HCT116 (cell line): ENCODE results near the gene SLC25A47.

Experiments
- POLR2A ChIP-seq: IDR thresholded peaks from 2 replicates; pipeline ENCODE4 v1.7.0; 2011; ENCODE audit warnings: borderline replicate concordance; ENCODE audit not compliant: insufficient read depth, insufficient read length; ENCODE audit errors: extremely low read depth
- SIN3A ChIP-seq: IDR thresholded peaks from 2 replicates; pipeline ENCODE4 v1.6.1; 2012; ENCODE audit warnings: low read depth
- TF ChIP-seq, protein P1 (sequence below), 3 experiments: fragments of 200-600 bp in 1 of 3; sonication (generic) in 1 of 3; IDR thresholded peaks in 2 of 3; conservative IDR thresholded peaks in 1 of 3; 2 replicates each; pipeline ENCODE4 v1.5.1; 2012 to 2017; ENCODE audit warnings: low read depth in 2 of 3, low read length in 2 of 3, antibody characterized with exemption in 1 of 3, borderline replicate concordance in 1 of 3, control low read depth in 1 of 3, mild to moderate bottlenecking in 1 of 3, mixed read lengths in 1 of 3, mixed run types in 1 of 3, moderate library complexity in 1 of 3; ENCODE audit not compliant: insufficient read depth in 1 of 3
- TF ChIP-seq, protein P2 (sequence below): IDR thresholded peaks from 2 replicates; pipeline ENCODE4 v1.6.1; 2012

DNA sequence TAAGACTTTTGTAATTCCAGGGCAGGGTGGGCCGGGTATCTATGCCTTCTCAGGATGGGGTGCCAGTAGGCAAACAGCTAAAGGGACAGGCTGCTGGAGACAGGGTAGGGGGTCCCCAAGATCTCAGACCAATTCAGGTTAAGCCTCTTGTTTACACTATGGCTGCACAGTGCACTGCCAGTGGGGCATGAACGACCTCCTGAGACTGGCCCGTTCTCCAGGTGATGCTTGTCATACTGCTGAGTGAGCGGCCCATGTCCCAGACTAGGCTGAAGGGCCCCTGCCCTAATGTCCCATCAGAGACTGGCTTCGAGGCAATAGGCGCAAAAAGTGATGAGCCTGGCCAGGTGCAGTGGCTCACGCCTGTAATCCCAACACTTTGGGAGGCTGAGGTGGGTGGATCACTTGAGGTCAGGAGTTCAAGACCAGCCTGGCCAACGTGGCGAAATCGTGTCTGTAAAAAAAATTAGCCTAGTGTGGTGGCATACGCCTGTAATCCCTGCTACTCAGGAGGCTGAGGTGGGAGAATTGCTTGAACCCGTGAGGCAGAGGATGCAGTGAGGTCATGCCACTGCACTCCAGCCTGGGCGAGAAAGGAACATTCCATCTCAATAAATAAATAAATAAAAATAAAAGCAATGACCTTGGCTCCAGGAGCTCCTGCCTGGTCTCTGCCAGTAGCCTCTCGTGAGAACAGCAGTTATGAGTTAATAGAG is 29.5 kb upstream of the SLC25A47 start:
- TF ChIP-seq POLR2A (no peak), SIN3A (no peak)
- TF ChIP-seq, protein P1, sequence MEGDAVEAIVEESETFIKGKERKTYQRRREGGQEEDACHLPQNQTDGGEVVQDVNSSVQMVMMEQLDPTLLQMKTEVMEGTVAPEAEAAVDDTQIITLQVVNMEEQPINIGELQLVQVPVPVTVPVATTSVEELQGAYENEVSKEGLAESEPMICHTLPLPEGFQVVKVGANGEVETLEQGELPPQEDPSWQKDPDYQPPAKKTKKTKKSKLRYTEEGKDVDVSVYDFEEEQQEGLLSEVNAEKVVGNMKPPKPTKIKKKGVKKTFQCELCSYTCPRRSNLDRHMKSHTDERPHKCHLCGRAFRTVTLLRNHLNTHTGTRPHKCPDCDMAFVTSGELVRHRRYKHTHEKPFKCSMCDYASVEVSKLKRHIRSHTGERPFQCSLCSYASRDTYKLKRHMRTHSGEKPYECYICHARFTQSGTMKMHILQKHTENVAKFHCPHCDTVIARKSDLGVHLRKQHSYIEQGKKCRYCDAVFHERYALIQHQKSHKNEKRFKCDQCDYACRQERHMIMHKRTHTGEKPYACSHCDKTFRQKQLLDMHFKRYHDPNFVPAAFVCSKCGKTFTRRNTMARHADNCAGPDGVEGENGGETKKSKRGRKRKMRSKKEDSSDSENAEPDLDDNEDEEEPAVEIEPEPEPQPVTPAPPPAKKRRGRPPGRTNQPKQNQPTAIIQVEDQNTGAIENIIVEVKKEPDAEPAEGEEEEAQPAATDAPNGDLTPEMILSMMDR (IDR thresholded peaks at IDR 0.05 in 2 of 3, conservative IDR thresholded peaks at IDR 0.05 in 1 of 3; ENCODE audit: borderline replicate concordance in 1 of 3, insufficient read depth in 1 of 3, low read depth in 2 of 3, low read length in 2 of 3): no peak
- TF ChIP-seq, protein P2, sequence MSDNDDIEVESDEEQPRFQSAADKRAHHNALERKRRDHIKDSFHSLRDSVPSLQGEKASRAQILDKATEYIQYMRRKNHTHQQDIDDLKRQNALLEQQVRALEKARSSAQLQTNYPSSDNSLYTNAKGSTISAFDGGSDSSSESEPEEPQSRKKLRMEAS: no peak
